CD14-positive monocyte (primary cell): ENCODE measurements around the gene REN. TPM values are rescaled to one million over a fixed set of nuclear protein-coding genes. Genes with fewer than 3 reads are reported as not detected.

ENCODE experiments used
- DNase-seq, 3 donors: peaks; one replicate each; pipeline ENCODE4 v3.0.0-alpha.2; 2011 to 2022
- H2AFZ ChIP-seq: 2 replicates; pipeline ENCODE4 v1.6.0; 2012; ENCODE audit warnings: mild to moderate bottlenecking, low read depth, low read length, inconsistent platforms; ENCODE audit not compliant: insufficient read depth, poor library complexity, severe bottlenecking
- H3K27ac ChIP-seq, 2 donors: 1 replicate in 1 of 2; 2 replicates in 1 of 2; pipeline ENCODE4 v1.5.1; 2012 to 2013; ENCODE audit warnings: low read length in 2 of 2, control low read depth in 1 of 2, inconsistent platforms in 1 of 2, low read depth in 1 of 2, mild to moderate bottlenecking in 1 of 2
- H3K27me3 ChIP-seq, 2 donors: one replicate each; pipeline versions ENCODE4 v1.6.0 to v1.6.1; 2011 to 2013; ENCODE audit warnings: low read length in 2 of 2; ENCODE audit not compliant: control insufficient read depth in 2 of 2, insufficient read depth in 2 of 2
- H3K36me3 ChIP-seq, 2 donors: replicated peaks in 1 of 2; 1 replicate in 1 of 2; 2 replicates in 1 of 2; pipeline versions ENCODE4 v1.5.1 to v1.6.1; 2012 to 2013; ENCODE audit warnings: low read length in 2 of 2, control low read depth in 1 of 2, inconsistent platforms in 1 of 2, mild to moderate bottlenecking in 1 of 2; ENCODE audit not compliant: insufficient read depth in 2 of 2, control insufficient read depth in 1 of 2
- H3K4me1 ChIP-seq, 2 donors: 1 replicate in 1 of 2; 2 replicates in 1 of 2; pipeline versions ENCODE4 v1.5.1 to v1.6.1; 2012 to 2013; ENCODE audit warnings: low read length in 2 of 2, control low read depth in 1 of 2, inconsistent platforms in 1 of 2, mild to moderate bottlenecking in 1 of 2, moderate library complexity in 1 of 2; ENCODE audit not compliant: insufficient read depth in 2 of 2, control insufficient read depth in 1 of 2
- H3K4me2 ChIP-seq: replicated peaks from 2 replicates; pipeline ENCODE3; 2012; ENCODE audit warnings: low read length, moderate library complexity, mild to moderate bottlenecking; ENCODE audit not compliant: poor library complexity, severe bottlenecking; ENCODE audit errors: extremely low read depth
- H3K4me3 ChIP-seq, 3 experiments: fragments of 200-600 bp in 1 of 3; sonication (generic) in 1 of 3; replicated peaks in 1 of 3; 1 replicate in 2 of 3; 2 replicates in 1 of 3; pipeline ENCODE4 v1.5.1; 2011 to 2013; ENCODE audit warnings: low read length in 3 of 3, mild to moderate bottlenecking in 3 of 3, control low read depth in 2 of 3, low read depth in 2 of 3, inconsistent platforms in 1 of 3, moderate library complexity in 1 of 3
- H3K79me2 ChIP-seq: 2 replicates; pipeline ENCODE4 v1.6.0; 2012; ENCODE audit warnings: mild to moderate bottlenecking, control low read depth, inconsistent platforms, low read length, moderate library complexity; ENCODE audit not compliant: insufficient read depth
- H3K9ac ChIP-seq: 2 replicates; pipeline ENCODE4 v1.6.0; 2017; ENCODE audit warnings: low read length, mild to moderate bottlenecking; ENCODE audit not compliant: insufficient read depth, poor library complexity, severe bottlenecking
- H3K9me3 ChIP-seq, 2 donors: replicated peaks in 1 of 2; 1 replicate in 1 of 2; 2 replicates in 1 of 2; pipeline versions ENCODE4 v1.5.1 to v1.6.1; 2012 to 2013; ENCODE audit warnings: low read length in 2 of 2, control low read depth in 1 of 2; ENCODE audit not compliant: control insufficient read depth in 1 of 2, insufficient read depth in 1 of 2
- H4K20me1 ChIP-seq: 2 replicates; pipeline ENCODE4 v1.6.0; 2012; ENCODE audit warnings: mild to moderate bottlenecking, low read length, control low read depth, moderate library complexity; ENCODE audit not compliant: insufficient read depth
- H3K27ac Mint-ChIP-seq, 7 donors: one replicate each; pipeline ENCODE4 v1.8.0; 2020; ENCODE audit warnings: mild to moderate bottlenecking in 7 of 7, mixed read lengths in 7 of 7, moderate library complexity in 6 of 7, inconsistent platforms in 2 of 7
- H3K27me3 Mint-ChIP-seq, 3 donors: one replicate each; pipeline ENCODE4 v1.8.0; 2021 to 2022; ENCODE audit warnings: low read depth in 3 of 3, mild to moderate bottlenecking in 3 of 3, mixed read lengths in 3 of 3, moderate library complexity in 3 of 3, inconsistent platforms in 1 of 3
- H3K36me3 Mint-ChIP-seq, 2 donors: one replicate each; pipeline ENCODE4 v1.8.0; 2020; ENCODE audit warnings: mixed read lengths in 2 of 2, inconsistent platforms in 1 of 2, mild to moderate bottlenecking in 1 of 2
- H3K4me1 Mint-ChIP-seq: one replicate; pipeline ENCODE4 v1.8.0; 2020; ENCODE audit warnings: mild to moderate bottlenecking, mixed read lengths
- H3K4me3 Mint-ChIP-seq, 2 donors: one replicate each; pipeline ENCODE4 v1.8.0; 2020; ENCODE audit warnings: mild to moderate bottlenecking in 2 of 2, mixed read lengths in 2 of 2, moderate library complexity in 1 of 2
- H3K9me3 Mint-ChIP-seq, 7 donors: one replicate each; pipeline ENCODE4 v1.8.0; 2020 to 2022; ENCODE audit warnings: mixed read lengths in 7 of 7, mild to moderate bottlenecking in 6 of 7, moderate library complexity in 6 of 7, inconsistent platforms in 2 of 7
- WGBS: methylation state at CpG from one replicate; pipeline ENCODE4 v1.1.5; 2013; ENCODE audit warnings: missing lambda C conversion rate; ENCODE audit not compliant: insufficient coverage; 5-methylcytosine and 5-hydroxymethylcytosine counted together
- intact Hi-C, 2 donors: fragments of 100-400 bp; cut with micrococcal nuclease; formaldehyde crosslinking; loops; one replicate each; pipeline versions ENCODE4 v1.15.0 to v1.15.1; 2023
- polyA plus RNA-seq, 3 donors: library from polyadenylated mRNA; depleted of rRNA in 1 of 3; unstranded in 2 of 3; stranded (reverse) in 1 of 3; fragments of 300-500 nt in 2 of 3; fragments of >200 nt in 1 of 3; fragmentation: Illumina TruSeq in 2 of 3; gene quantifications; 1 replicate in 2 of 3; 2 replicates in 1 of 3; pipeline ENCODE4 v1.2.3, GENCODE V29; 2012 to 2021
- TF ChIP-seq, protein P1 (sequence below): fragments of 200-600 bp; IDR thresholded peaks from one replicate; pipeline ENCODE4 v1.8.0; 2022; ENCODE audit warnings: antibody characterized with exemption, mild to moderate bottlenecking

The REN gene
- polyA plus RNA-seq, 3 donors = not detected

DNA sequence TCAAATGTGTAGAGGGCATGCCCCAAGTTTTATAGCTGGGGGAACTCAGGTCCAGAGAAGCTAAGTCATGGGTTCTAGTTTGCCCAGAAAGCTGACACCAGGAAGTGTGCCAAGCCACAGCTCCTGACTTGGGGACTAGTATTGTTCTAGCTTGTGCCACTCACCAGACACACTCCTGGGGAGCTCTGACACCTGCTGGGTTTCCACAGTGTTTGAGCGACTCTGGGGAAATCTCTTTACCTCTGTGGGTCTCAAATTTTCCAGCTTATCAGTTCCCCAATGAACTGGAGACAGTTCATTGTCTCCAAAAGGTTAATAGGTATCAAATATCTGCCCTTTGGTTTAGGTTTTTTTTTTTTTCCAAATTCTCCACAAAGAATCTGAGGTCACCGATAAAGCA lies 25.9 kb upstream of the REN start:
- H3K4me2 ChIP-seq = no peak overlapping the region
- H2AFZ ChIP-seq = no peak overlapping the region
- Mint-ChIP-seq H3K4me3 (no peak overlapping the region), H3K36me3 (no peaks in the 10 kb centered on the region), H3K27ac (no peak overlapping the region), H3K27me3 (peaks cover 41 to 56% (median 46%) of the 10 kb centered on the region in 3 donors), H3K4me1 (peaks cover 15% of the 10 kb centered on the region), H3K9me3 (peaks cover 0 to 2% (median 0%) of the 10 kb centered on the region in 7 donors)
- no peaks in the 10 kb centered on the region for H3K79me2 ChIP-seq
- no peak overlapping the region for H3K9ac ChIP-seq
- DNase-seq = no peak
- intact Hi-C loops = no loop called here
- no peak overlapping the region for H3K27ac ChIP-seq
- peaks cover 5 to 44% of the 10 kb centered on the region in 2 donors for H3K27me3 ChIP-seq
- no peaks in the 10 kb centered on the region for H3K36me3 ChIP-seq
- 90% methylated on average over 2 of the region's 2 CpGs for WGBS
- TF ChIP-seq, protein P1, sequence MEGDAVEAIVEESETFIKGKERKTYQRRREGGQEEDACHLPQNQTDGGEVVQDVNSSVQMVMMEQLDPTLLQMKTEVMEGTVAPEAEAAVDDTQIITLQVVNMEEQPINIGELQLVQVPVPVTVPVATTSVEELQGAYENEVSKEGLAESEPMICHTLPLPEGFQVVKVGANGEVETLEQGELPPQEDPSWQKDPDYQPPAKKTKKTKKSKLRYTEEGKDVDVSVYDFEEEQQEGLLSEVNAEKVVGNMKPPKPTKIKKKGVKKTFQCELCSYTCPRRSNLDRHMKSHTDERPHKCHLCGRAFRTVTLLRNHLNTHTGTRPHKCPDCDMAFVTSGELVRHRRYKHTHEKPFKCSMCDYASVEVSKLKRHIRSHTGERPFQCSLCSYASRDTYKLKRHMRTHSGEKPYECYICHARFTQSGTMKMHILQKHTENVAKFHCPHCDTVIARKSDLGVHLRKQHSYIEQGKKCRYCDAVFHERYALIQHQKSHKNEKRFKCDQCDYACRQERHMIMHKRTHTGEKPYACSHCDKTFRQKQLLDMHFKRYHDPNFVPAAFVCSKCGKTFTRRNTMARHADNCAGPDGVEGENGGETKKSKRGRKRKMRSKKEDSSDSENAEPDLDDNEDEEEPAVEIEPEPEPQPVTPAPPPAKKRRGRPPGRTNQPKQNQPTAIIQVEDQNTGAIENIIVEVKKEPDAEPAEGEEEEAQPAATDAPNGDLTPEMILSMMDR = no peak
- no peak overlapping the region for H3K4me3 ChIP-seq
- H3K4me1 ChIP-seq = peaks cover 12% of the 10 kb centered on the region in 2 donors
- no peaks in the 10 kb centered on the region for H3K9me3 ChIP-seq
- no peaks in the 10 kb centered on the region for H4K20me1 ChIP-seq

- Histone ChIP-seq H2AFZ (no peak overlapping the region), H3K9ac (no peak overlapping the region), H3K79me2 (no peaks in the 10 kb centered on the region), H3K27me3 (peaks cover 5 to 46% of the 10 kb centered on the region in 2 donors), H3K4me1 (peaks cover 12% of the 10 kb centered on the region in 2 donors), H3K36me3 (no peaks in the 10 kb centered on the region), H3K4me3 (no peak overlapping the region), H3K9me3 (no peaks in the 10 kb centered on the region), H4K20me1 (no peaks in the 10 kb centered on the region), H3K27ac (no peak overlapping the region), H3K4me2 (no peak overlapping the region)
- WGBS = 100% methylated on average over 3 of the region's 7 CpGs
- DNase-seq = no peak
- Mint-ChIP-seq H3K4me3 (no peak overlapping the region), H3K4me1 (peaks cover 15% of the 10 kb centered on the region), H3K36me3 (no peaks in the 10 kb centered on the region), H3K27ac (peak overlapping the region in 2 of 7 donors; percentile 7), H3K27me3 (peaks cover 44 to 56% (median 52%) of the 10 kb centered on the region in 3 donors), H3K9me3 (peaks cover 0 to 2% (median 0%) of the 10 kb centered on the region in 7 donors)
- intact Hi-C loops = no loop called here
- TF ChIP-seq, protein P1 = no peak
These were observed 25.3 kb upstream of the REN start for GRCh38 chr1:204191456-204191855.
